Ishikawa (cell line): ENCODE data around the gene SLC16A2.
A peak's percentile ranks its signal among the peaks of the same experiment; 100 is the strongest.

ENCODE experiments used
- CEBPB ChIP-seq: IDR thresholded peaks from 2 replicates; pipeline ENCODE4 v1.6.1; 2012
- CREB1 ChIP-seq: IDR thresholded peaks from 2 replicates; pipeline ENCODE4 v1.6.1; 2012; ENCODE audit warnings: low read depth
- EGR1 ChIP-seq: IDR thresholded peaks from 2 replicates; pipeline ENCODE4 v1.6.1; 2012
- EP300 ChIP-seq: IDR thresholded peaks from 2 replicates; pipeline ENCODE4 v1.6.1; 2012; ENCODE audit warnings: borderline replicate concordance
- FOXM1 ChIP-seq: IDR thresholded peaks from 2 replicates; pipeline ENCODE4 v1.6.1; 2012; ENCODE audit warnings: low read depth, borderline replicate concordance
- NFIC ChIP-seq: IDR thresholded peaks from 2 replicates; pipeline ENCODE4 v1.6.1; 2012
- RAD21 ChIP-seq: IDR thresholded peaks from 2 replicates; pipeline ENCODE4 v1.6.1; 2012; ENCODE audit warnings: low read depth
- TAF1 ChIP-seq: IDR thresholded peaks from 2 replicates; pipeline ENCODE4 v1.6.1; 2012; ENCODE audit warnings: low read depth, mild to moderate bottlenecking
- TCF12 ChIP-seq: IDR thresholded peaks from 2 replicates; pipeline ENCODE4 v1.6.1; 2012; ENCODE audit warnings: low read depth
- TEAD4 ChIP-seq: IDR thresholded peaks from 2 replicates; pipeline ENCODE4 v1.6.1; 2012
- YY1 ChIP-seq: IDR thresholded peaks from 2 replicates; pipeline ENCODE4 v1.6.1; 2012; ENCODE audit warnings: low read depth
- ZBTB7A ChIP-seq: IDR thresholded peaks from 2 replicates; pipeline ENCODE4 v1.6.1; 2012; ENCODE audit warnings: low read depth
- TF ChIP-seq, protein P1 (sequence below): IDR thresholded peaks from 2 replicates; pipeline ENCODE4 v1.6.1; 2012
- TF ChIP-seq, protein P2 (sequence below): IDR thresholded peaks from 2 replicates; pipeline ENCODE4 v1.6.1; 2012; ENCODE audit warnings: low read depth, mild to moderate bottlenecking
- TF ChIP-seq, protein P3 (sequence below): IDR thresholded peaks from 2 replicates; pipeline ENCODE4 v1.6.1; 2012

Gene SLC16A2

DNA sequence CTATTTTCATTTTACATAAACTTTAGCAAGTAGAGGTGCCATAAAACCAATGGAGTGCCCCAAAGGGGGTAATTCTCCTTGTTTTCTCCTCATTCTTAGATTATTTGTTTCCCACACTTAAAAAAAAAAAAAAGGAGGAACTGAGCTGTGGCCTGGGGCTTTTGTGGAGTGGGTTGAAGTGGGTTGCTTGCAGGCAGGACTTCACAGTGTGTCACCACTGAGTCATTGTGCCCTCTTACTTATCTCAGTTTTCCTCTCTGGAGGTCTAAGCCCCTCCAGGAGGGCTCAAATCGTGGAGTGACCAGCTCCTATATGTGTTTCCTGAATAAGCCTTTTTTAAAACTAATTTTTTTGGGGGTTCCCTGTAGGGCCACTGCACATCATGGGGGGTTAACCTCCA is 69.0 kb downstream of the SLC16A2 start:
- no peak for TF ChIP-seq EP300
- TF ChIP-seq, protein P1, sequence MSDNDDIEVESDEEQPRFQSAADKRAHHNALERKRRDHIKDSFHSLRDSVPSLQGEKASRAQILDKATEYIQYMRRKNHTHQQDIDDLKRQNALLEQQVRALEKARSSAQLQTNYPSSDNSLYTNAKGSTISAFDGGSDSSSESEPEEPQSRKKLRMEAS: no peak
- TF ChIP-seq FOXM1: no peak
- no peak for TF ChIP-seq RAD21
- TF ChIP-seq NFIC: no peak
- TF ChIP-seq, protein P2, sequence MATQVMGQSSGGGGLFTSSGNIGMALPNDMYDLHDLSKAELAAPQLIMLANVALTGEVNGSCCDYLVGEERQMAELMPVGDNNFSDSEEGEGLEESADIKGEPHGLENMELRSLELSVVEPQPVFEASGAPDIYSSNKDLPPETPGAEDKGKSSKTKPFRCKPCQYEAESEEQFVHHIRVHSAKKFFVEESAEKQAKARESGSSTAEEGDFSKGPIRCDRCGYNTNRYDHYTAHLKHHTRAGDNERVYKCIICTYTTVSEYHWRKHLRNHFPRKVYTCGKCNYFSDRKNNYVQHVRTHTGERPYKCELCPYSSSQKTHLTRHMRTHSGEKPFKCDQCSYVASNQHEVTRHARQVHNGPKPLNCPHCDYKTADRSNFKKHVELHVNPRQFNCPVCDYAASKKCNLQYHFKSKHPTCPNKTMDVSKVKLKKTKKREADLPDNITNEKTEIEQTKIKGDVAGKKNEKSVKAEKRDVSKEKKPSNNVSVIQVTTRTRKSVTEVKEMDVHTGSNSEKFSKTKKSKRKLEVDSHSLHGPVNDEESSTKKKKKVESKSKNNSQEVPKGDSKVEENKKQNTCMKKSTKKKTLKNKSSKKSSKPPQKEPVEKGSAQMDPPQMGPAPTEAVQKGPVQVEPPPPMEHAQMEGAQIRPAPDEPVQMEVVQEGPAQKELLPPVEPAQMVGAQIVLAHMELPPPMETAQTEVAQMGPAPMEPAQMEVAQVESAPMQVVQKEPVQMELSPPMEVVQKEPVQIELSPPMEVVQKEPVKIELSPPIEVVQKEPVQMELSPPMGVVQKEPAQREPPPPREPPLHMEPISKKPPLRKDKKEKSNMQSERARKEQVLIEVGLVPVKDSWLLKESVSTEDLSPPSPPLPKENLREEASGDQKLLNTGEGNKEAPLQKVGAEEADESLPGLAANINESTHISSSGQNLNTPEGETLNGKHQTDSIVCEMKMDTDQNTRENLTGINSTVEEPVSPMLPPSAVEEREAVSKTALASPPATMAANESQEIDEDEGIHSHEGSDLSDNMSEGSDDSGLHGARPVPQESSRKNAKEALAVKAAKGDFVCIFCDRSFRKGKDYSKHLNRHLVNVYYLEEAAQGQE: no peak
- no peak for TF ChIP-seq TCF12
- no peak for TF ChIP-seq TAF1
- TF ChIP-seq YY1: no peak
- no peak for TF ChIP-seq CREB1
- no peak for TF ChIP-seq TEAD4
- TF ChIP-seq ZBTB7A: no peak
- no peak for TF ChIP-seq EGR1
- TF ChIP-seq, protein P3, sequence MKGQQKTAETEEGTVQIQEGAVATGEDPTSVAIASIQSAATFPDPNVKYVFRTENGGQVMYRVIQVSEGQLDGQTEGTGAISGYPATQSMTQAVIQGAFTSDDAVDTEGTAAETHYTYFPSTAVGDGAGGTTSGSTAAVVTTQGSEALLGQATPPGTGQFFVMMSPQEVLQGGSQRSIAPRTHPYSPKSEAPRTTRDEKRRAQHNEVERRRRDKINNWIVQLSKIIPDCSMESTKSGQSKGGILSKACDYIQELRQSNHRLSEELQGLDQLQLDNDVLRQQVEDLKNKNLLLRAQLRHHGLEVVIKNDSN: no peak
- TF ChIP-seq CEBPB: no peak

DNA sequence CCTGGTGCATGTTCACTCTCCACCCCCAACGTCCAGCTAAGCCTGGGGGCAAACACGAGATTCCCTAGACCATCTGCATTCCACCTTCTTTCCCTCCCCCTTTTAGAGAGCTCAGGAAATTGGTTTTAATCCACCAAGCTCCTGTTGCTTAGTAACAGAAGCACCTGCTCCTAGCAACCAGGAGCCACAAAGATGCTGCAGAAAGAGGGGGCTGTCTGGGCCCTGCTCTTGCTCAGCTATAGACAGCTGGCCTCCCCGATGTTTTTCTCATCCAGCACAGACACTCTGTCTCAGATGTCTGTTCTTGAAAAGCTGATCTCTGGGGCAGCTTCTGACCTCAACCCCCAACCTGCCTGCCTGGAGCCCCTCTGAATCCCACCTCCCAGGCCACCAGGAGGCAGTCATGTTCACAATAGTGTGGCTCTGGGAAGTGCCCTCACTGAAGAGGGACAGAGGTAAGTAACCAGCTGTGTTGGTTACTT is 71.5 kb downstream of the SLC16A2 start:
- TF ChIP-seq TCF12 (no peak), RAD21 (peak; percentile 60)

DNA sequence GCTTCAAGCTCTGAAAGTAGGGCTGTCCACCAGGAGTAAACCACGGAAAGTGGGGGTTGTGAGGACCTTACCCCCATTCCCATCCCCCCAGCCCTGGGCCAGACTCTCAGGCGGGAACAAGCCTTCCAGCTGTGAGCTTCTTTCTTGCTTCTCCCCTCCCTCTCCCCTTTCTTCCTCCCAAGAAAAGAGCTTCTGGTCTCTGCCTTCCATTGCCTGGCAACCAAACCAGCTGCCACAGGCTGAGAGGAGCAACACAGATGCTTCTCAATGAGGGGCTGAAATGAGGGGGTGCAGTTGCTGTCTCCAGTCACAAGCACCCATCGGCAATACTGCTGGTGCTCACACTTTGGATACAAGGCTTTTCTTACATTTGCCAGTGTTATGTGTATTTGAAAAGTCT is 72.5 kb downstream of the SLC16A2 start:
- no peak for TF ChIP-seq ZBTB7A
- no peak for TF ChIP-seq TAF1
- TF ChIP-seq FOXM1: no peak
- TF ChIP-seq, protein P3: no peak
- TF ChIP-seq TCF12: no peak
- TF ChIP-seq RAD21: no peak
- TF ChIP-seq, protein P1: no peak
- no peak for TF ChIP-seq EGR1
- TF ChIP-seq YY1: no peak
- TF ChIP-seq, protein P2: no peak
- no peak for TF ChIP-seq EP300
- no peak for TF ChIP-seq CEBPB
- TF ChIP-seq TEAD4: no peak

DNA sequence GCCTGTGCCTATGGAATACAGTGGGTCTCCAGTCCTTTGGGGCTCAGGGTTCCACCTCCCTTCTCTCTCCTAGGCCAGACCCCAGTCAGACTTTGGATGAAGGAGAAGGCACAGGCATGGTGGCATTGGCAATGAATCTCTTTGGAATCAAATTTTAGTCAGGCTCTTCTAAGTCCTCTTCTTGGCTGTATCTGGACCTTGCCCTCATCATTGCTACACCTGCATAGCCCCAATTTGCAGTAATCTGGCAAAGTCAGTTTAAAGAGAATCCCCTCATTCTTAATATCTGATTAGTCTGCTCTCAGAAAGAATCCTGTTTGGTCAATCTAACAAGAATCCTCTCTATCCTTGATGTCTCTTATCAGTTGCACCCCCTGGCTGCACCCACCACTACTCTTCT is 77.6 kb downstream of the SLC16A2 start:
- TF ChIP-seq EGR1 (no peak), RAD21 (no peak), CREB1 (no peak), EP300 (no peak), CEBPB (no peak), TEAD4 (no peak), NFIC (no peak)
- TF ChIP-seq, protein P3: no peak

DNA sequence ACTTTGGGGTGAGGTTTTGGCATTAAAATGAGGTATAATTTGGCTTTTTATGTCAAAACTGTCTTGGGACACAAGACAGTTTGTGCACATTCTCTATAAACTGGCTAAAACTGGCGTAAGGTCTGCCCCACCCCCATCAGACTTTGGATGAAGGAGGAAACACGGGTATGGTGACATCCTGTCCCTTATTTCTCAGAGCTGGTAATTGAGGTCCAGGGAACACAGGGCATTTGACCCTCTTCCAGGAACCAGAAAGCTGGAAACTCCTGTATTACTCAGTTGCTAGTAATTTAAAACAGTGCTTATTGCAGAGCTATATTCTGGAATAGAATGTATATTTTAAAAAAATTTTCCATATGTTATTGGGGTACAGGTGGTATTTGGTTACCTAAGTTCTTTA is 78.8 kb downstream of the SLC16A2 start:
- TF ChIP-seq TEAD4 (no peak), NFIC (no peak), FOXM1 (no peak), EP300 (no peak)
- TF ChIP-seq, protein P3: no peak

DNA sequence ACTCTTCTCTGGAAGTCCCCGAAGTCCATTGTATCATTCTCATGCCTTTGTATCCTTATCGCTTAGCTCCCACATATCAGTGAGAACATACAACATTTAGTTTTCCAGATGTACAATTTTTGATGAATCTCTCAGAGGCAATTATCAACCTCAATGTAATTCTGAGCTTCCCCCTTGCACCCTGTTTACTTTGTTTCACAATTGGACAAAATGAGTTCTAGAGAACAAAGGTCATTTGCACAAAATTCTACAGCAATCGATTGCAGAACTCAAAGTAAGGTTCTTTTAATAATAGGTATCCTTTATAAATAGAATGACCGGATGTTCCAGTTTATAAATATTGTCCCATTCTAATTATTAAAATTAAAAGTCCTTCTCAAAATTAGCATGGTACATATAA is 79.3 kb downstream of the SLC16A2 start:
- TF ChIP-seq TAF1 (no peak), RAD21 (no peak), YY1 (no peak), TCF12 (no peak), EP300 (no peak), EGR1 (no peak), FOXM1 (no peak), TEAD4 (no peak), CEBPB (no peak), ZBTB7A (no peak), CREB1 (no peak), NFIC (no peak)
- TF ChIP-seq, protein P3: no peak
- TF ChIP-seq, protein P1: no peak
- TF ChIP-seq, protein P2: no peak
